Endothelial cell of umbilical vein (primary cell): ENCODE results near the gene P2RY13. TPM values are rescaled to one million over a fixed set of nuclear protein-coding genes. Genes with fewer than 3 reads are reported as not detected.

Source experiments
- BruUV-seq: library from RNA; stranded (reverse); fragments of 400-500 nt; replicated peaks from 2 replicates; lab custom pipeline; 2021; lab: Mats Ljungman, UMichigan
- CTCF ChIA-PET: fragments of 300-600, 350-600 bp; sonication (Branson Sonifier 250); formaldehyde crosslinking; loops from one replicate; lab custom pipeline; 2021; ENCODE audit warnings: antibody characterized with exemption, inconsistent platforms; lab: Charles Lee
- POLR2A ChIA-PET: fragments of 300-600, 350-600 bp; sonication (Branson Sonifier 250); formaldehyde crosslinking; loops from one replicate; lab custom pipeline; 2021; ENCODE audit warnings: antibody characterized with exemption, inconsistent platforms; lab: Charles Lee
- DNase-seq: peaks from one replicate; pipeline ENCODE4 v3.0.0-alpha.2; 2011; ENCODE audit warnings: low read depth, low spot score
- FAIRE-seq: peaks from 2 replicates; lab custom pipeline; 2011; peaks lifted over from hg19 to GRCh38; lab: Jason Lieb, UNC
- H2AFZ ChIP-seq: 2 replicates; pipeline ENCODE4 v1.6.0; 2012; ENCODE audit warnings: low read depth, low read length, control low read depth, inconsistent platforms
- H3K27ac ChIP-seq: 2 replicates; pipeline ENCODE4 v1.5.1; 2011; ENCODE audit warnings: low read depth, mild to moderate bottlenecking, control low read depth, low read length, moderate library complexity; ENCODE audit not compliant: insufficient read depth
- H3K27me3 ChIP-seq, 2 experiments: 2 replicates each; pipeline versions ENCODE4 v1.6.0 to v1.6.1; 2011; ENCODE audit warnings: low read length in 2 of 2, mixed read lengths in 1 of 2; ENCODE audit not compliant: control insufficient read depth in 2 of 2, insufficient read depth in 2 of 2
- H3K36me3 ChIP-seq, 2 experiments: 2 replicates in 1 of 2; 3 replicates in 1 of 2; pipeline ENCODE4 v1.5.1; 2011; ENCODE audit warnings: low read length in 2 of 2, mild to moderate bottlenecking in 1 of 2, moderate library complexity in 1 of 2; ENCODE audit not compliant: control insufficient read depth in 2 of 2, insufficient read depth in 2 of 2; ENCODE audit errors: extremely low read depth in 1 of 2
- H3K4me1 ChIP-seq: 3 replicates; pipeline ENCODE4 v1.5.1; 2011; ENCODE audit warnings: mild to moderate bottlenecking, low read length; ENCODE audit not compliant: control insufficient read depth, insufficient read depth; ENCODE audit errors: extremely low read depth
- H3K4me2 ChIP-seq: 2 replicates; pipeline ENCODE4 v1.6.1; 2011; ENCODE audit warnings: low read length, control low read depth, mixed read lengths; ENCODE audit not compliant: insufficient read depth
- H3K4me3 ChIP-seq, 3 experiments: fragments of 200-600 bp in 1 of 3; sonication (generic), shearing (Covaris generic) in 1 of 3; replicated peaks in 1 of 3; 2 replicates each; pipeline ENCODE4 v1.5.1; 2011 to 2016; ENCODE audit warnings: control low read depth in 3 of 3, low read length in 3 of 3, mild to moderate bottlenecking in 2 of 3, inconsistent platforms in 1 of 3, low read depth in 1 of 3, moderate library complexity in 1 of 3; ENCODE audit not compliant: insufficient read depth in 1 of 3
- H3K79me2 ChIP-seq: 2 replicates; pipeline ENCODE4 v1.6.0; 2012; ENCODE audit warnings: low read length, inconsistent platforms; ENCODE audit not compliant: control insufficient read depth, insufficient read depth
- H3K9ac ChIP-seq: replicated peaks from 2 replicates; pipeline ENCODE3; 2011; ENCODE audit warnings: low read length, control low read depth; ENCODE audit not compliant: insufficient read depth; ENCODE audit errors: extremely low read depth
- H3K9me1 ChIP-seq: replicated peaks from 3 replicates; pipeline ENCODE4 v1.6.0; 2011; ENCODE audit warnings: mild to moderate bottlenecking, low read length; ENCODE audit not compliant: control insufficient read depth, insufficient read depth; ENCODE audit errors: extremely low read depth
- H3K9me3 ChIP-seq: replicated peaks from 2 replicates; pipeline ENCODE4 v1.5.1; 2012; ENCODE audit warnings: low read length, inconsistent platforms; ENCODE audit not compliant: control insufficient read depth, insufficient read depth
- H4K20me1 ChIP-seq: replicated peaks from 2 replicates; pipeline ENCODE3; 2011; ENCODE audit warnings: mild to moderate bottlenecking, low read length; ENCODE audit not compliant: control insufficient read depth, insufficient read depth; ENCODE audit errors: extremely low read depth
- EZH2 ChIP-seq: IDR thresholded peaks from 2 replicates; pipeline ENCODE4 v1.6.1; 2012; ENCODE audit warnings: borderline replicate concordance, low read depth, mild to moderate bottlenecking, moderate library complexity, low read length, inconsistent platforms; ENCODE audit not compliant: severe bottlenecking
- FOS ChIP-seq: IDR thresholded peaks from 2 replicates; pipeline ENCODE4 v1.6.1; 2011; ENCODE audit warnings: mild to moderate bottlenecking, low read length, moderate library complexity, borderline replicate concordance; ENCODE audit not compliant: insufficient read depth
- GATA2 ChIP-seq: IDR thresholded peaks from 2 replicates; pipeline ENCODE4 v1.7.0; 2011; ENCODE audit warnings: low read depth, mild to moderate bottlenecking, moderate library complexity, mixed read lengths, low read length; ENCODE audit not compliant: insufficient read length, insufficient read depth
- JUN ChIP-seq: IDR thresholded peaks from 2 replicates; pipeline ENCODE4 v1.6.1; 2011; ENCODE audit warnings: borderline replicate concordance, low read depth; ENCODE audit not compliant: insufficient read length, insufficient read depth
- MAX ChIP-seq: IDR thresholded peaks from 2 replicates; pipeline ENCODE4 v1.6.1; 2011; ENCODE audit not compliant: insufficient read depth, insufficient read length
- MYC ChIP-seq: IDR thresholded peaks from one replicate; pipeline ENCODE4 v1.6.1; 2011; ENCODE audit warnings: mild to moderate bottlenecking, low read depth, low read length
- POLR2A ChIP-seq: IDR thresholded peaks from 2 replicates; pipeline ENCODE4 v1.6.1; 2012; ENCODE audit warnings: low read depth, mild to moderate bottlenecking, control low read depth, low read length
- POLR2AphosphoS5 ChIP-seq: IDR thresholded peaks from 2 replicates; pipeline ENCODE4 v1.6.1; 2012; ENCODE audit warnings: low read depth, mild to moderate bottlenecking, control low read depth, low read length, moderate library complexity; ENCODE audit not compliant: insufficient read depth
- dilution Hi-C: fragments of 300-500 bp; cut with MboI; formaldehyde crosslinking; loops from one replicate; pipeline ENCODE4 v1.15.0; 2019; ENCODE audit warnings: low sequenced_read_pairs; ENCODE audit not compliant: extremely low pct_ligation_motif_present
- intact Hi-C: fragments of 100-400 bp; cut with micrococcal nuclease; formaldehyde crosslinking; loops from one replicate; pipeline ENCODE4 v1.10.0; 2022
- polyA plus RNA-seq, 4 experiments: library from polyadenylated mRNA; depleted of rRNA in 3 of 4; stranded (reverse) in 3 of 4; unstranded in 1 of 4; fragments of >200 nt; gene quantifications; 2 replicates each; pipeline versions ENCODE4 v1.2.1 to v1.2.3, GENCODE V29; 2011 to 2012; ENCODE audit warnings: missing spikeins in 1 of 4
- total RNA-seq: library from RNA; stranded (reverse); gene quantifications from 2 replicates; pipeline ENCODE4 v1.2.3, GENCODE V29; 2021
- TF ChIP-seq, protein P1 (sequence below), 2 donors: IDR thresholded peaks; 1 replicate in 1 of 2; 2 replicates in 1 of 2; pipeline ENCODE4 v1.5.1; 2011; ENCODE audit warnings: low read length in 2 of 2, mild to moderate bottlenecking in 2 of 2, moderate library complexity in 2 of 2, control low read depth in 1 of 2, inconsistent platforms in 1 of 2, low read depth in 1 of 2; ENCODE audit not compliant: insufficient read depth in 1 of 2; ENCODE audit errors: extremely low read depth in 1 of 2

P2RY13 gene
- total and polyA plus RNA-seq, 2 donors (not counting 3 experiments of a cell fraction or from before 2014, with no cell fraction given): not detected

- H3K4me3 ChIP-seq: no peak overlapping the region
- no peaks in the 10 kb centered on the region for H3K9me1 ChIP-seq
- H3K79me2 ChIP-seq: no peaks in the 10 kb centered on the region
- H3K4me1 ChIP-seq: no peaks in the 10 kb centered on the region
- DNase-seq (no peak), FAIRE-seq (no peak)
- intact Hi-C loops: no loop called here
- dilution Hi-C loops: no loop called here
- H3K9me3 ChIP-seq: no peaks in the 10 kb centered on the region
- TF ChIP-seq JUN (no peak), MAX (no peak), POLR2AphosphoS5 (no peak), EZH2 (no peak), MYC (no peak), FOS (no peak), POLR2A (no peak), GATA2 (no peak)
- TF ChIP-seq, protein P1, sequence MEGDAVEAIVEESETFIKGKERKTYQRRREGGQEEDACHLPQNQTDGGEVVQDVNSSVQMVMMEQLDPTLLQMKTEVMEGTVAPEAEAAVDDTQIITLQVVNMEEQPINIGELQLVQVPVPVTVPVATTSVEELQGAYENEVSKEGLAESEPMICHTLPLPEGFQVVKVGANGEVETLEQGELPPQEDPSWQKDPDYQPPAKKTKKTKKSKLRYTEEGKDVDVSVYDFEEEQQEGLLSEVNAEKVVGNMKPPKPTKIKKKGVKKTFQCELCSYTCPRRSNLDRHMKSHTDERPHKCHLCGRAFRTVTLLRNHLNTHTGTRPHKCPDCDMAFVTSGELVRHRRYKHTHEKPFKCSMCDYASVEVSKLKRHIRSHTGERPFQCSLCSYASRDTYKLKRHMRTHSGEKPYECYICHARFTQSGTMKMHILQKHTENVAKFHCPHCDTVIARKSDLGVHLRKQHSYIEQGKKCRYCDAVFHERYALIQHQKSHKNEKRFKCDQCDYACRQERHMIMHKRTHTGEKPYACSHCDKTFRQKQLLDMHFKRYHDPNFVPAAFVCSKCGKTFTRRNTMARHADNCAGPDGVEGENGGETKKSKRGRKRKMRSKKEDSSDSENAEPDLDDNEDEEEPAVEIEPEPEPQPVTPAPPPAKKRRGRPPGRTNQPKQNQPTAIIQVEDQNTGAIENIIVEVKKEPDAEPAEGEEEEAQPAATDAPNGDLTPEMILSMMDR (IDR thresholded peaks at IDR 0.05; ENCODE audit: extremely low read depth in 1 of 2, insufficient read depth in 1 of 2, low read depth in 1 of 2, low read length in 2 of 2): no peak
- ChIA-PET CTCF (interaction anchor here (1.2 kb wide), 1 partner anchor 10 kb away, joined by 3 read pairs; no protein-coding TSS in a partner anchor), POLR2A (no interaction called here)
- H2AFZ ChIP-seq: no peak overlapping the region
- H3K4me2 ChIP-seq: no peak overlapping the region
- H3K27ac ChIP-seq: no peak overlapping the region
- peaks cover 3 to 6% of the 10 kb centered on the region in 2 experiments for H3K27me3 ChIP-seq
- H3K36me3 ChIP-seq: no peaks in the 10 kb centered on the region
- no TSS peak for BruUV-seq
- H4K20me1 ChIP-seq: no peaks in the 10 kb centered on the region
- no peak overlapping the region for H3K9ac ChIP-seq
These were observed 28.8 kb downstream of the P2RY13 start for GRCh38 chr3:151300539-151300938.
